Neural progenitor cell (in vitro differentiated cells): ENCODE measurements around the gene ARHGAP22. TPM values are rescaled to one million over a fixed set of nuclear protein-coding genes. Genes with fewer than 3 reads are reported as not detected.

Experiments used
- DNase-seq: peaks from one replicate; pipeline ENCODE4 v3.0.0-alpha.2; 2016; ENCODE audit warnings: low spot score
- H2AFZ ChIP-seq: fragments of 200-600 bp; sonication (generic); replicated peaks from 2 replicates; pipeline ENCODE4 v1.6.1; 2016; ENCODE audit warnings: antibody characterized with exemption
- H3F3A ChIP-seq: fragments of 200-600 bp; sonication (generic); 2 replicates; pipeline ENCODE4 v1.6.1; 2016; ENCODE audit warnings: antibody characterized with exemption, low read depth
- H3K27ac ChIP-seq: fragments of 200-600 bp; sonication (generic); 2 replicates; pipeline ENCODE4 v1.5.1; 2016; ENCODE audit warnings: mild to moderate bottlenecking
- H3K27me3 ChIP-seq: fragments of 200-600 bp; sonication (generic); 2 replicates; pipeline ENCODE4 v1.6.1; 2016; ENCODE audit warnings: mild to moderate bottlenecking, moderate library complexity
- H3K36me3 ChIP-seq: fragments of 200-600 bp; sonication (generic); 2 replicates; pipeline ENCODE4 v1.5.1; 2016
- H3K4me1 ChIP-seq: fragments of 200-600 bp; sonication (generic); 2 replicates; pipeline ENCODE4 v1.6.1; 2016; ENCODE audit warnings: mixed run types
- H3K4me2 ChIP-seq: fragments of 200-600 bp; sonication (generic); 2 replicates; pipeline ENCODE4 v1.6.1; 2016
- H3K4me3 ChIP-seq: fragments of 200-600 bp; sonication (generic); 2 replicates; pipeline ENCODE4 v1.5.1; 2016
- H3K79me2 ChIP-seq: fragments of 200-600 bp; sonication (generic); 2 replicates; pipeline ENCODE4 v1.6.1; 2016; ENCODE audit warnings: low read depth
- H3K9ac ChIP-seq: fragments of 200-600 bp; sonication (generic); 2 replicates; pipeline ENCODE4 v1.6.1; 2016
- H3K9me3 ChIP-seq: fragments of 200-600 bp; sonication (generic); 2 replicates; pipeline ENCODE4 v1.5.1; 2016; ENCODE audit warnings: low read depth
- H4K20me1 ChIP-seq: fragments of 200-600 bp; sonication (generic); 2 replicates; pipeline ENCODE4 v1.6.1; 2016; ENCODE audit warnings: low read depth
- H3K27ac Mint-ChIP-seq: 3 replicates; pipeline ENCODE4 v1.8.0; 2021; ENCODE audit warnings: mixed read lengths
- H3K27me3 Mint-ChIP-seq: 2 replicates; pipeline ENCODE4 v1.8.0; 2022; ENCODE audit warnings: low read depth, mild to moderate bottlenecking, inconsistent platforms, moderate library complexity, mixed read lengths; ENCODE audit not compliant: insufficient read depth
- H3K36me3 Mint-ChIP-seq: 3 replicates; pipeline ENCODE4 v1.8.0; 2021; ENCODE audit warnings: mixed read lengths
- H3K4me1 Mint-ChIP-seq: 3 replicates; pipeline ENCODE4 v1.8.0; 2021; ENCODE audit warnings: mixed read lengths
- H3K4me3 Mint-ChIP-seq: 3 replicates; pipeline ENCODE4 v1.8.0; 2021; ENCODE audit warnings: mild to moderate bottlenecking, moderate library complexity, mixed read lengths
- H3K9me3 Mint-ChIP-seq: 3 replicates; pipeline ENCODE4 v1.8.0; 2020; ENCODE audit warnings: mixed read lengths
- EZH2 ChIP-seq: fragments of 200-600 bp; sonication (generic); IDR thresholded peaks from 2 replicates; pipeline ENCODE4 v1.6.1; 2017; ENCODE audit warnings: antibody characterized with exemption, mild to moderate bottlenecking, moderate library complexity
- EZH2phosphoT487 ChIP-seq: fragments of 200-600 bp; sonication (generic); IDR thresholded peaks from 2 replicates; pipeline ENCODE4 v1.6.1; 2017; ENCODE audit warnings: antibody characterized with exemption
- total RNA-seq: library from RNA; depleted of rRNA; stranded (reverse); fragments of >200 nt; gene quantifications from 2 replicates; pipeline ENCODE4 v1.2.3, GENCODE V29; 2015; ENCODE audit warnings: low replicate concordance
- TF ChIP-seq, protein P1 (sequence below): fragments of 200-600 bp; sonication (generic); IDR thresholded peaks from 2 replicates; pipeline ENCODE4 v1.5.1; 2017; ENCODE audit warnings: antibody characterized with exemption, mild to moderate bottlenecking

Gene ARHGAP22
- total RNA-seq, 1 donor from 2014 or later = 1.7 TPM

DNA sequence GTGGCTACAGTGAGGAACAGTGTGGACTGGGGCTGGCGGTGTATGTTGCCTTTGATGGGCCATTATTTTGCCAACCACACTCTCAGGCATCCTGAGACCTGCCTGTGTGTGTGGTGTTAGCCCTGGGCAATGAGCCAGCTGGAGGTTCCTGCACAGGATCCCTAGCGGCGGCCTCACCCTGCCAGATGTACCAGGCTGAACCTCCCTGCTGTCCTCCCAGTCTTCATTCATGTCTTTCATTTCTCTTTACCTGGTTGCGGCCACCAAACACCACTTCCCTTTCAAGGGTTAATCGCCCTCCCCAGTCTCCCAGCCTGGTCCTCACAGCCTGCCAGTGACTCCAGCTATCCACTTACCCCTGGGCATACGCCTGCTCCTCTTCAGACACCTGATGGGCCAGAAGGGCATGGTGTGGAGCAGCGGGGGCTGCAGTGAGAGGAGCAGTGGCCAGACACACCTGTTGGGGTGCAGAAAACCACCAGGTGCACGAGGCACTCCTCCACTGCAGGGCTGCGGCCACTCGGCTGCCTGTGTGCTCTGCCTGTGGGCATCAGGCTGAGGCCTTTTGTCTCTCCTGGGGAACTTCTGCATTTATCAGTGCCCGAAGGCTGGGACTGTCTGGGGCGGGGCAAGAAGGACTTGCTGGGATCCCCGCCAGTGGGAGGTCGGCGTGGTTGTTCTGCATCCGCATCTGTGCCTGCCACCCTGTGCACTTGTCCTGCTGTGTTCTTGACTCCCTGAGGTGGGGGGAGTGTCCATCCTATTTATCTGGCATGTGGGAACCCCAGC lies 111.6 kb downstream of the ARHGAP22 start:
- TF ChIP-seq, protein P1, sequence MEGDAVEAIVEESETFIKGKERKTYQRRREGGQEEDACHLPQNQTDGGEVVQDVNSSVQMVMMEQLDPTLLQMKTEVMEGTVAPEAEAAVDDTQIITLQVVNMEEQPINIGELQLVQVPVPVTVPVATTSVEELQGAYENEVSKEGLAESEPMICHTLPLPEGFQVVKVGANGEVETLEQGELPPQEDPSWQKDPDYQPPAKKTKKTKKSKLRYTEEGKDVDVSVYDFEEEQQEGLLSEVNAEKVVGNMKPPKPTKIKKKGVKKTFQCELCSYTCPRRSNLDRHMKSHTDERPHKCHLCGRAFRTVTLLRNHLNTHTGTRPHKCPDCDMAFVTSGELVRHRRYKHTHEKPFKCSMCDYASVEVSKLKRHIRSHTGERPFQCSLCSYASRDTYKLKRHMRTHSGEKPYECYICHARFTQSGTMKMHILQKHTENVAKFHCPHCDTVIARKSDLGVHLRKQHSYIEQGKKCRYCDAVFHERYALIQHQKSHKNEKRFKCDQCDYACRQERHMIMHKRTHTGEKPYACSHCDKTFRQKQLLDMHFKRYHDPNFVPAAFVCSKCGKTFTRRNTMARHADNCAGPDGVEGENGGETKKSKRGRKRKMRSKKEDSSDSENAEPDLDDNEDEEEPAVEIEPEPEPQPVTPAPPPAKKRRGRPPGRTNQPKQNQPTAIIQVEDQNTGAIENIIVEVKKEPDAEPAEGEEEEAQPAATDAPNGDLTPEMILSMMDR = no peak
- TF ChIP-seq EZH2phosphoT487 (no peak), EZH2 (no peak)
- Mint-ChIP-seq H3K27ac (no peak overlapping the region), H3K27me3 (peaks cover 3% of the 10 kb centered on the region), H3K9me3 (no peaks in the 10 kb centered on the region), H3K36me3 (no peaks in the 10 kb centered on the region), H3K4me3 (no peak overlapping the region), H3K4me1 (no peaks in the 10 kb centered on the region)
- H3K4me2 ChIP-seq = no peak overlapping the region
- no peaks in the 10 kb centered on the region for H3F3A ChIP-seq
- H2AFZ ChIP-seq = no peak overlapping the region
- no peaks in the 10 kb centered on the region for H3K36me3 ChIP-seq
- H3K9ac ChIP-seq = no peak overlapping the region
- no peaks in the 10 kb centered on the region for H3K9me3 ChIP-seq
- H3K79me2 ChIP-seq = no peaks in the 10 kb centered on the region
- no peaks in the 10 kb centered on the region for H3K27me3 ChIP-seq
- no peak overlapping the region for H3K27ac ChIP-seq
- no peaks in the 10 kb centered on the region for H3K4me1 ChIP-seq
- no peak overlapping the region for H3K4me3 ChIP-seq
- DNase-seq = no peak
- H4K20me1 ChIP-seq = no peaks in the 10 kb centered on the region

DNA sequence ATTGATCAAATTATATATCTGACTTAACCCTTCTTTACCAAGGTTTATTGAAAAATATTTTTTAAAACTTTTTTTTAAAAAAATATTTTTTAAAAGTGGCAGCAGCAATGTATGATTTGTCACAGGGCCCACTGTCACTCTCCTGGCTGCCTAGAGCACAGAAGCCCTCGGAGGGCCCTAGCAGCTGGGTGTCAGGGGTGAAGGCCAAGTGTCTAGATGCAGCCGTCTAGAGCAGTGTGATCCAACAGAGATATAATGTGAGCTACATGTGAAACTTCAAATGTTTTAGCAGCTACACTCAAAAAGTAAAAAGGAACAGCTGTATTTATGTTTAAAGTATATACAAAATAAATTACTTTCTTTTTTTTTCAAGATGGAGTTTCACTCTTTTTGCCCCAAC lies 112.7 kb downstream of the ARHGAP22 start:
- Histone ChIP-seq H3K4me2 (no peak overlapping the region), H3K27ac (no peak overlapping the region), H3K36me3 (no peaks in the 10 kb centered on the region), H4K20me1 (no peaks in the 10 kb centered on the region), H3K4me1 (no peaks in the 10 kb centered on the region), H3K79me2 (no peaks in the 10 kb centered on the region), H3K9ac (no peak overlapping the region), H3K9me3 (no peaks in the 10 kb centered on the region), H3K4me3 (no peak overlapping the region), H3K27me3 (no peaks in the 10 kb centered on the region), H2AFZ (no peak overlapping the region), H3F3A (no peaks in the 10 kb centered on the region)
- no peaks in the 10 kb centered on the region for H3K9me3 Mint-ChIP-seq
- no peaks in the 10 kb centered on the region for H3K4me1 Mint-ChIP-seq
- H3K36me3 Mint-ChIP-seq = no peaks in the 10 kb centered on the region
- H3K27me3 Mint-ChIP-seq = peaks cover 3% of the 10 kb centered on the region
- DNase-seq = no peak
- no peak overlapping the region for H3K4me3 Mint-ChIP-seq
- H3K27ac Mint-ChIP-seq = no peak overlapping the region
- TF ChIP-seq, protein P1 = no peak
- TF ChIP-seq EZH2 (no peak), EZH2phosphoT487 (no peak)

DNA sequence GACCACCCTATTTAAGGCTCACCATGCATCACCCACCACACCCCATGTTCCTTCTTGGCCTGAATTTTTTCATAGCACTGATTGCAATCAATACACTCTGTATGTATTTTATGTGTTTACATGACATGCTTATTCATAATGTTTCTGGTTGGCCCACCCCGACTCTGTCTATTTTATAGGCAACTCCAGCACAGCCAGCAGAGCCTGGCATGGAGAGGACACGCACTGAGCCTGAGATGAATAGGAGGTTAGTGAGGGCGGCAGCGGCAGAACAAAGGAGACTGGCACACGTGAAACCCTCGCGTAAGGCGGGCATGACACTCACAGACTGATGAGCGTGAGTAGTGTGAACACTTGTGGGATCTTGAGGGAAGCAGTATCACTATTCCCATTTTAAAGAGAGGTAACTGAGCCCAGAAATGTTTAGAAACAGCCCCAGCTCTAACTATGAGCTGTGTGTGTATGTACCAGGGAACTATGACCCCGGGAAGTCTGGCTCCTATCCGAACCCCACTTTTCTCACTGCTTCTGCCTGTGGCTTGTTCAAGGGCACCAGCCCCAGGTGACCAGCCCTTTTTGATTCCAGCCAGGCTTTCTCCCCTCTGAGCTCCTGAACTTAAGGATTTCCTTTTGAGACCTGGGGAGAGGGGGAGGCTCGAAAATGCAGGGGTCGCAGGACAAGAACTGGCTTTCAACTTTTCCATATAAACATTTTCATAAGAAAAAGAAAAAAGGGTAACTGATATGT lies 113.3 kb downstream of the ARHGAP22 start:
- no peaks in the 10 kb centered on the region for H3K9me3 ChIP-seq
- no peak overlapping the region for H3K4me2 ChIP-seq
- Mint-ChIP-seq H3K36me3 (no peaks in the 10 kb centered on the region), H3K27me3 (peaks cover 3% of the 10 kb centered on the region), H3K4me3 (no peak overlapping the region), H3K4me1 (no peaks in the 10 kb centered on the region), H3K9me3 (no peaks in the 10 kb centered on the region), H3K27ac (no peak overlapping the region)
- H3K36me3 ChIP-seq = no peaks in the 10 kb centered on the region
- H3K4me3 ChIP-seq = no peak overlapping the region
- no peak overlapping the region for H2AFZ ChIP-seq
- TF ChIP-seq EZH2phosphoT487 = no peak
- no peak for TF ChIP-seq EZH2
- TF ChIP-seq, protein P1 = no peak
- no peak for DNase-seq
- no peak overlapping the region for H3K27ac ChIP-seq
- no peaks in the 10 kb centered on the region for H3K79me2 ChIP-seq
- no peaks in the 10 kb centered on the region for H3K27me3 ChIP-seq
- no peaks in the 10 kb centered on the region for H4K20me1 ChIP-seq
- H3K4me1 ChIP-seq = no peaks in the 10 kb centered on the region
- H3K9ac ChIP-seq = no peak overlapping the region
- no peaks in the 10 kb centered on the region for H3F3A ChIP-seq
